SH-SY5Y (cell line): ENCODE data around the gene POLQ.

ENCODE experiments used
- GATA2 ChIP-seq: IDR thresholded peaks from 2 replicates; pipeline ENCODE4 v1.6.1; 2011; ENCODE audit warnings: mild to moderate bottlenecking, low read depth, low read length
- GATA3 ChIP-seq: IDR thresholded peaks from 2 replicates; pipeline ENCODE4 v1.6.1; 2011; ENCODE audit warnings: low read depth, mild to moderate bottlenecking, low read length, moderate library complexity

DNA sequence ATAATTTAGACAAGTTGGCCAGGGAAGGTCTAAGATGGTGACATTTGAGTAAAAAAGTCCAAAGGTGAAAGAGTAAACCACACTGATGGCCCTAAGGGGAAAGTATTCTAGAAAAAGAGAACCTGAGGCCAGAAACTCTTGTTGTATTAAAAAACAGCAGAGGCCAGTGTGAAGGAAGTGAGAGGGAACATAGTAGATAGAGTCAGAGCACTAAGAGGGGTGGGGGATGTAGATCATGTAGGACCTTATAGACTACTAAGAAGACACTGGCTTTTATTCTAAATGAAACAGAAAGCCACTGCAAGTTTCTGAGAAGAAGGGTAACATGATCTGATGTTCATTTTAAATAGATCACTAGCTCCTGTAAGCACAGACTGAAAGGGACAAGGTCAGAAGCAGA lies 14.5 kb downstream of the POLQ start:
- no peak for TF ChIP-seq GATA2
- TF ChIP-seq GATA3 = no peak
